Karpas-422 (cell line): ENCODE measurements around the gene PPHLN1. TPM values are rescaled to one million over a fixed set of nuclear protein-coding genes. Genes with fewer than 3 reads are reported as not detected.

Source experiments
- DNase-seq: peaks from one replicate; pipeline ENCODE4 v3.0.0-alpha.2; 2015
- H2AFZ ChIP-seq: fragments of 200-600 bp; sonication (generic); 2 replicates; pipeline ENCODE4 v1.6.1; 2014; ENCODE audit warnings: antibody characterized with exemption, low read length, mixed read lengths
- H3K27ac ChIP-seq: fragments of 200-600 bp; sonication (generic); 2 replicates; pipeline ENCODE4 v1.5.1; 2014; ENCODE audit warnings: mild to moderate bottlenecking, low read length, moderate library complexity
- H3K27me3 ChIP-seq: fragments of 200-600 bp; sonication (generic); 2 replicates; pipeline ENCODE4 v1.6.1; 2014; ENCODE audit warnings: low read length, mixed read lengths
- H3K36me3 ChIP-seq: fragments of 200-600 bp; sonication (generic); 2 replicates; pipeline ENCODE4 v1.6.1; 2014; ENCODE audit warnings: low read length, mixed read lengths; ENCODE audit not compliant: insufficient read depth
- H3K4me1 ChIP-seq: fragments of 200-600 bp; sonication (generic); 2 replicates; pipeline ENCODE4 v1.6.1; 2014; ENCODE audit warnings: mild to moderate bottlenecking, low read length, mixed read lengths
- H3K4me2 ChIP-seq: fragments of 200-600 bp; sonication (generic); 2 replicates; pipeline ENCODE4 v1.6.1; 2014; ENCODE audit warnings: low read length, low read depth, mild to moderate bottlenecking; ENCODE audit not compliant: poor library complexity, severe bottlenecking
- H3K4me3 ChIP-seq: fragments of 200-600 bp; sonication (generic); 2 replicates; pipeline ENCODE4 v1.5.1; 2014; ENCODE audit warnings: mild to moderate bottlenecking, antibody characterized with exemption, low read length, mixed read lengths
- H3K79me2 ChIP-seq: fragments of 200-600 bp; sonication (generic); 2 replicates; pipeline ENCODE4 v1.6.1; 2014; ENCODE audit warnings: mild to moderate bottlenecking, low read length, mixed read lengths
- H3K9ac ChIP-seq: fragments of 200-600 bp; sonication (generic); 2 replicates; pipeline ENCODE4 v1.6.0; 2014; ENCODE audit warnings: low read length
- H3K9me2 ChIP-seq: fragments of 200-600 bp; sonication (generic), shearing (Covaris generic); replicated peaks from 2 replicates; pipeline ENCODE4 v1.6.0; 2014; ENCODE audit warnings: mild to moderate bottlenecking, low read length, moderate library complexity; ENCODE audit not compliant: insufficient read depth
- H3K9me3 ChIP-seq: fragments of 300-700, 200-600 bp; sonication (generic); 2 replicates; pipeline ENCODE4 v1.6.1; 2014; ENCODE audit warnings: low read length, mixed read lengths
- H4K20me1 ChIP-seq: fragments of 200-600 bp; sonication (generic); 2 replicates; pipeline ENCODE4 v1.6.1; 2014; ENCODE audit warnings: mild to moderate bottlenecking, antibody characterized with exemption, low read length, low read depth; ENCODE audit not compliant: insufficient read depth
- total RNA-seq: library from RNA; depleted of rRNA; stranded (reverse); fragments of >200 nt; shearing (Covaris generic); gene quantifications from 2 replicates; pipeline ENCODE4 v1.2.3, GENCODE V29; 2014; ENCODE audit warnings: low replicate concordance

The PPHLN1 gene
- total RNA-seq, 1 experiment from 2014 or later = 174 TPM

- H3K9ac ChIP-seq = no peak overlapping the region
- no peak overlapping the region for H3K4me3 ChIP-seq
- peaks cover 19% of the 10 kb centered on the region for H3K36me3 ChIP-seq
- H3K79me2 ChIP-seq = peaks cover 74% of the 10 kb centered on the region
- H3K9me3 ChIP-seq = no peaks in the 10 kb centered on the region
- no peaks in the 10 kb centered on the region for H3K9me2 ChIP-seq
- no peaks in the 10 kb centered on the region for H3K27me3 ChIP-seq
- H2AFZ ChIP-seq = no peak overlapping the region
- H3K4me1 ChIP-seq = no peaks in the 10 kb centered on the region
- DNase-seq = no peak
- H3K4me2 ChIP-seq = no peak overlapping the region
- peak overlapping the region; percentile 5; the same call in 1 of the 2 replicates for H3K27ac ChIP-seq
- H4K20me1 ChIP-seq = no peaks in the 10 kb centered on the region
Measured at GRCh38 chr12:42410340-42410739, 84.4 kb downstream of the PPHLN1 start.

- H3K9me3 ChIP-seq = no peaks in the 10 kb centered on the region
- H3K27me3 ChIP-seq = no peaks in the 10 kb centered on the region
- DNase-seq = no peak
- peaks cover 79% of the 10 kb centered on the region for H3K79me2 ChIP-seq
- no peak overlapping the region for H3K4me2 ChIP-seq
- no peak overlapping the region for H2AFZ ChIP-seq
- H3K9me2 ChIP-seq = no peaks in the 10 kb centered on the region
- H3K27ac ChIP-seq = 0 out of 2 replicates have a peak overlapping the region, but pooled peaks have one; percentile 35
- no peak overlapping the region for H3K4me3 ChIP-seq
- no peaks in the 10 kb centered on the region for H4K20me1 ChIP-seq
- peaks cover 12% of the 10 kb centered on the region; the same call in 1 of the 2 replicates for H3K36me3 ChIP-seq
- no peak overlapping the region for H3K9ac ChIP-seq
- peaks cover 30% of the 10 kb centered on the region for H3K4me1 ChIP-seq
Measured at GRCh38 chr12:42420395-42420794, 94.4 kb downstream of the PPHLN1 start.

- Histone ChIP-seq H4K20me1 (no peaks in the 10 kb centered on the region), H3K79me2 (peaks cover 70% of the 10 kb centered on the region), H3K36me3 (peaks cover 8% of the 10 kb centered on the region; the same call in 1 of the 2 replicates), H3K4me2 (no peak overlapping the region), H3K27ac (peak overlapping the region; percentile 55), H3K9me3 (no peaks in the 10 kb centered on the region), H3K9ac (no peak overlapping the region), H3K4me1 (peaks cover 30% of the 10 kb centered on the region), H3K4me3 (no peak overlapping the region), H2AFZ (no peak overlapping the region), H3K9me2 (no peaks in the 10 kb centered on the region), H3K27me3 (no peaks in the 10 kb centered on the region)
- peak; percentile 46 for DNase-seq
Measured at GRCh38 chr12:42421844-42422779, 96.1 kb downstream of the PPHLN1 start.

GRCh38 chr12:42422785-42423184, 96.8 kb downstream of the PPHLN1 start:
- Histone ChIP-seq H2AFZ (no peak overlapping the region), H3K79me2 (peaks cover 65% of the 10 kb centered on the region), H3K27ac (peak overlapping the region; percentile 55), H3K9me2 (no peaks in the 10 kb centered on the region), H3K36me3 (peaks cover 8% of the 10 kb centered on the region; the same call in 1 of the 2 replicates), H3K4me2 (no peak overlapping the region), H3K4me1 (peaks cover 30% of the 10 kb centered on the region), H4K20me1 (no peaks in the 10 kb centered on the region), H3K4me3 (no peak overlapping the region), H3K9ac (no peak overlapping the region), H3K9me3 (no peaks in the 10 kb centered on the region), H3K27me3 (no peaks in the 10 kb centered on the region)
- peak; percentile 44 for DNase-seq

GRCh38 chr12:42426746-42427145, 100.8 kb downstream of the PPHLN1 start:
- peaks cover 52% of the 10 kb centered on the region for H3K79me2 ChIP-seq
- no peak overlapping the region for H2AFZ ChIP-seq
- H3K9me2 ChIP-seq = no peaks in the 10 kb centered on the region
- H3K4me2 ChIP-seq = no peak overlapping the region
- H3K9me3 ChIP-seq = no peaks in the 10 kb centered on the region
- H3K9ac ChIP-seq = no peak overlapping the region
- H4K20me1 ChIP-seq = no peaks in the 10 kb centered on the region
- H3K36me3 ChIP-seq = peaks cover 13% of the 10 kb centered on the region; the same call in 1 of the 2 replicates
- H3K4me3 ChIP-seq = no peak overlapping the region
- DNase-seq = no peak
- no peak overlapping the region for H3K27ac ChIP-seq
- H3K4me1 ChIP-seq = peaks cover 13% of the 10 kb centered on the region
- no peaks in the 10 kb centered on the region for H3K27me3 ChIP-seq

GRCh38 chr12:42428850-42429249, 102.9 kb downstream of the PPHLN1 start:
- Histone ChIP-seq H3K9me2 (no peaks in the 10 kb centered on the region), H3K4me1 (no peaks in the 10 kb centered on the region), H3K79me2 (peaks cover 39% of the 10 kb centered on the region), H2AFZ (no peak overlapping the region), H4K20me1 (no peaks in the 10 kb centered on the region), H3K27me3 (no peaks in the 10 kb centered on the region), H3K9me3 (no peaks in the 10 kb centered on the region), H3K27ac (no peak overlapping the region), H3K36me3 (peaks cover 9% of the 10 kb centered on the region; the same call in 1 of the 2 replicates), H3K9ac (no peak overlapping the region), H3K4me3 (no peak overlapping the region), H3K4me2 (no peak overlapping the region)
- DNase-seq = no peak

- no peaks in the 10 kb centered on the region for H3K9me3 ChIP-seq
- H3K9me2 ChIP-seq = no peaks in the 10 kb centered on the region
Measured at GRCh38 chr12:42432517-42433140, 106.7 kb downstream of the PPHLN1 start.

GRCh38 chr12:42440608-42441007, 114.6 kb downstream of the PPHLN1 start:
- Histone ChIP-seq H3K9ac (no peak overlapping the region), H2AFZ (no peak overlapping the region), H3K4me3 (no peak overlapping the region), H3K4me1 (peaks cover 21% of the 10 kb centered on the region), H3K36me3 (peaks cover 25% of the 10 kb centered on the region), H4K20me1 (no peaks in the 10 kb centered on the region), H3K27me3 (no peaks in the 10 kb centered on the region), H3K79me2 (peaks cover 30% of the 10 kb centered on the region), H3K27ac (no peak overlapping the region), H3K9me2 (no peaks in the 10 kb centered on the region), H3K4me2 (no peak overlapping the region), H3K9me3 (no peaks in the 10 kb centered on the region)
- no peak for DNase-seq

More at GRCh38 chr12:42432517-42433140, 106.7 kb downstream of the PPHLN1 start:
- no peaks in the 10 kb centered on the region for H3K4me1 ChIP-seq
- no peak overlapping the region for H3K4me3 ChIP-seq
- no peak overlapping the region for H3K4me2 ChIP-seq
- no peak overlapping the region for H2AFZ ChIP-seq
- no peak overlapping the region for H3K27ac ChIP-seq
- H3K36me3 ChIP-seq = peaks cover 4% of the 10 kb centered on the region; the same call in 1 of the 2 replicates
- H3K27me3 ChIP-seq = no peaks in the 10 kb centered on the region
- H3K9ac ChIP-seq = no peak overlapping the region
- no peaks in the 10 kb centered on the region for H4K20me1 ChIP-seq
- peaks cover 47% of the 10 kb centered on the region for H3K79me2 ChIP-seq
- DNase-seq = no peak
